ENCODE measurements around the gene ADPRHL1. TPM values are rescaled to one million over a fixed set of nuclear protein-coding genes. Genes with fewer than 3 reads are reported as not detected.

ADPRHL1 gene
- total RNA-seq, 1 experiment from 2014 or later, result 1.5 TPM

GRCh38 chr13:113461022-113461751 is 7.9 kb upstream of the ADPRHL1 start:
- H3K36me3 Mint-ChIP-seq, result peaks cover 63% of the 10 kb centered on the region
- TF ChIP-seq STAT6 (CRISPR knock-in tag; conservative IDR thresholded peaks at IDR 0.05; ENCODE audit: low read depth) (no peak), TEAD4 (CRISPR knock-in tag; IDR thresholded peaks at IDR 0.05) (no peak), ZNF671 (CRISPR knock-in tag; IDR thresholded peaks at IDR 0.05) (no peak), ZNF425 (CRISPR knock-in tag; conservative IDR thresholded peaks at IDR 0.05) (no peak), CREM (CRISPR knock-in tag; IDR thresholded peaks at IDR 0.05) (no peak), PREB (CRISPR knock-in tag; IDR thresholded peaks at IDR 0.05; ENCODE audit: borderline replicate concordance) (no peak), MXD4 (CRISPR knock-in tag; IDR thresholded peaks at IDR 0.05; ENCODE audit: borderline replicate concordance) (no peak), ZBTB43 (CRISPR knock-in tag; IDR thresholded peaks at IDR 0.05) (no peak), ZMAT4 (CRISPR knock-in tag; IDR thresholded peaks at IDR 0.05) (no peak), SMAD3 (CRISPR knock-in tag; IDR thresholded peaks at IDR 0.05; ENCODE audit: borderline replicate concordance) (no peak), NR2C2 (CRISPR knock-in tag; IDR thresholded peaks at IDR 0.05) (no peak), ZNF219 (CRISPR knock-in tag; IDR thresholded peaks at IDR 0.05; ENCODE audit: borderline replicate concordance) (no peak), AFF4 (CRISPR knock-in tag; IDR thresholded peaks at IDR 0.05; ENCODE audit: borderline replicate concordance) (no peak), JUN (CRISPR knock-in tag; IDR thresholded peaks at IDR 0.05) (no peak), FOXJ3 (CRISPR knock-in tag; IDR thresholded peaks at IDR 0.05; ENCODE audit: borderline replicate concordance) (no peak), TP53 (CRISPR knock-in tag; IDR thresholded peaks at IDR 0.05) (no peak), ERG (CRISPR knock-in tag; IDR thresholded peaks at IDR 0.05) (no peak), ZNF121 (CRISPR knock-in tag; IDR thresholded peaks at IDR 0.05) (no peak), CDX4 (CRISPR knock-in tag; IDR thresholded peaks at IDR 0.05; ENCODE audit: borderline replicate concordance) (no peak)
- CTCF ChIA-PET, result interaction anchor here (2.5 kb wide), 1 partner anchor 101 kb away, joined by 8 read pairs; no protein-coding TSS in a partner anchor

More at GRCh38 chr13:113461022-113461751, 7.9 kb upstream of the ADPRHL1 start:
- no peaks in the 10 kb centered on the region for H3K4me1 Mint-ChIP-seq
- POLR2A ChIA-PET, result no interaction called here
- H3K4me3 Mint-ChIP-seq, result no peak overlapping the region
- no peaks in the 10 kb centered on the region for H3K9me3 Mint-ChIP-seq
- H3K27ac Mint-ChIP-seq, result no peak overlapping the region
- no peak for DNase-seq (ENCODE audit: low spot score)
- ATAC-seq, result no peak
- H3K27me3 Mint-ChIP-seq (ENCODE audit: low read depth), result no peaks in the 10 kb centered on the region
